Stimulated activated CD8-positive, alpha-beta memory T cell treated with anti-CD3 and anti-CD28 coated beads, Interleukin-7, amount 100 ng/mL, for 1 hour (primary cell): Measurements from ENCODE around the gene RHOB.

Experiments used
- DNase-seq, 2 donors: peaks; one replicate each; pipeline ENCODE4 v3.0.0-alpha.2; 2020; ENCODE audit warnings: low read depth in 2 of 2

RHOB gene

GRCh38 chr2:20438334-20439192, 8.3 kb upstream of the RHOB start:
- DNase-seq = no peak

GRCh38 chr2:20439193-20439475, 7.7 kb upstream of the RHOB start:
- no peak for DNase-seq

GRCh38 chr2:20439503-20439902, 7.4 kb upstream of the RHOB start:
- no peak for DNase-seq

DNA sequence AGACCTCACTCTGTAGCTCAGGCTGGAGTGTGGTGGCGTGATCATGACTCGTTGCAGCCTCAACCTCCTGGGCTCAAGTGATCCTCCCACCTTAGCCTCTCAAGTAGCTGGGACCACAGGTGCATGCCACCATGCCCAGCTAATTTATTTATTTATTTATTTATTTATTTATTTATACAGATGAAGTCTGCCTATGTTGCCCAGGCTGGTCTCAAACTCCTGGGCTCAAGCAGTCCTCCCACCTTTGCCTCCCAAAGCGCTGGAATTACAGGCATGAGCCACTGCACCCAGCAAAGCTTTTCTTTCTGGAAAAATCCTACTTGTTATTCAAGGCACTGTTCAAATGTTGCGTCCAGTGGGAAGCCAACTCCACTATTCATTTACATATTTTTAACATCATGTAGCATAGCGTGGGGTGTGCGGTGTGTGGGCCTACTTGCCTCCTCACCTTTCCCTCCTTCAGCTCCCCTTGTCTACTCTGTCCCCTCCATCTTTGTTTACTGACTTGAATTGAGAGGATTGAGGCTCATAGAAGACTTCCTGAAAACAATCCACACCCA, 6.8 kb upstream of the RHOB start:
- DNase-seq = no peak

- DNase-seq = no peak
Measured at GRCh38 chr2:20443276-20443920, 3.5 kb upstream of the RHOB start.

GRCh38 chr2:20444101-20444992, 2.5 kb upstream of the RHOB start:
- DNase-seq = no peak

DNA sequence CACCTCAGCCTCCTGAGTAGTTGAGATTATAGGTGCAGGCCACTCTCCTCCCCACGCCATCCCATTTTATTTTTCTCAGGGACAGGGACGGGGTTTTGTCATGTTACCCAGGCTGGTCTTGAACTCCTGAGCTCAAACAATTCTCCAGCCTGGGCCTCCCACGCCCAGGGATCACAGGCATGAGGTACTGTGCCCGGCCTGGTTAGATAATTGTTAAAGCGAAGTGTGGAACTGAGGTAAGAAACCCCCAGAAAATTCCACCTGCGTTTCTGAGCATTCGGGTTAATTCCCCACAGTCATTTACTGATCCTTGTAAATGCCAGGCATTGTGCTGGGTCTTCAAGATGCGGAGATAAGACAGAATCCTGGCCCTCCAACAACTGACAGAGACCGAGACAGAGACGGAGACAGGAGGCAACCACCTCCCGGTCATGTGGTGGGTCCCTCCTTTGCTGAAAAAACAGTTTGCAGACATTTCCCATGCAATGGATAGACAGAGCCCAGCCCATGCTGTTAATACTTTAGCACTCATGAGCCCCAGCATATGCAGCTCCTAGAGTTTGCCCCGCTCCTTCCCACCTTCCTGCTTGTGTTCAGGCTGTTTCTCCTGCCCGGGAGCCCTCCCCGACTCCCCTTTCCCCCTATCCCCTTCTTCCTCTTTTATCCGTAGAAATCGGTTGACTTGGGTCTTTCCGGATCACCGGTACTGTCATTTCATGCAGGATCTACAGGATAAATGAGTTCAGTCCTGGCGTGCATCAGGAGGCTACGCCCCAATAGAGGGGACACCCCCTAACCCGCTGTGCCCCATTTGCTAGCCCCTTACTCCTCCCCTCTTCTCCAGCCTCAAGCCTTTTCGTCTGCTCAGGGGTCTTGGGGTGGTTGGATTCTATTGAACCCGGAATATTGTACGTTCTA, 1.6 kb upstream of the RHOB start:
- DNase-seq = no peak

- no peak for DNase-seq
Measured at GRCh38 chr2:20446255-20446916, 488 bp upstream of the RHOB start.

DNA sequence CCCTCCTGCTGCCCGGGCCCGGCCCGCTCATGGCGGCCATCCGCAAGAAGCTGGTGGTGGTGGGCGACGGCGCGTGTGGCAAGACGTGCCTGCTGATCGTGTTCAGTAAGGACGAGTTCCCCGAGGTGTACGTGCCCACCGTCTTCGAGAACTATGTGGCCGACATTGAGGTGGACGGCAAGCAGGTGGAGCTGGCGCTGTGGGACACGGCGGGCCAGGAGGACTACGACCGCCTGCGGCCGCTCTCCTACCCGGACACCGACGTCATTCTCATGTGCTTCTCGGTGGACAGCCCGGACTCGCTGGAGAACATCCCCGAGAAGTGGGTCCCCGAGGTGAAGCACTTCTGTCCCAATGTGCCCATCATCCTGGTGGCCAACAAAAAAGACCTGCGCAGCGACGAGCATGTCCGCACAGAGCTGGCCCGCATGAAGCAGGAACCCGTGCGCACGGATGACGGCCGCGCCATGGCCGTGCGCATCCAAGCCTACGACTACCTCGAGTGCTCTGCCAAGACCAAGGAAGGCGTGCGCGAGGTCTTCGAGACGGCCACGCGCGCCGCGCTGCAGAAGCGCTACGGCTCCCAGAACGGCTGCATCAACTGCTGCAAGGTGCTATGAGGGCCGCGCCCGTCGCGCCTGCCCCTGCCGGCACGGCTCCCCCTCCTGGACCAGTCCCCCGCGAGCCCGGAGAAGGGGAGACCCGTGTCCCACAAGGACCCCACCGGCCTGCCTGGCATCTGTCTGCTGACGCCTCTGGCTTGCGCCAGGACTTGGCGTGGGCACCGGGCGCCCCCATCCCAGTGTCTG, 767 bp downstream of the RHOB start:
- no peak for DNase-seq

GRCh38 chr2:20448246-20448976, 1.5 kb downstream of the RHOB start:
- no peak for DNase-seq

DNA sequence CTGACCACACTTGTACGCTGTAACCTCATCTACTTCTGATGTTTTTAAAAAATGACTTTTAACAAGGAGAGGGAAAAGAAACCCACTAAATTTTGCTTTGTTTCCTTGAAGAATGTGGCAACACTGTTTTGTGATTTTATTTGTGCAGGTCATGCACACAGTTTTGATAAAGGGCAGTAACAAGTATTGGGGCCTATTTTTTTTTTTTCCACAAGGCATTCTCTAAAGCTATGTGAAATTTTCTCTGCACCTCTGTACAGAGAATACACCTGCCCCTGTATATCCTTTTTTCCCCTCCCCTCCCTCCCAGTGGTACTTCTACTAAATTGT, 2.1 kb downstream of the RHOB start:
- no peak for DNase-seq

DNA sequence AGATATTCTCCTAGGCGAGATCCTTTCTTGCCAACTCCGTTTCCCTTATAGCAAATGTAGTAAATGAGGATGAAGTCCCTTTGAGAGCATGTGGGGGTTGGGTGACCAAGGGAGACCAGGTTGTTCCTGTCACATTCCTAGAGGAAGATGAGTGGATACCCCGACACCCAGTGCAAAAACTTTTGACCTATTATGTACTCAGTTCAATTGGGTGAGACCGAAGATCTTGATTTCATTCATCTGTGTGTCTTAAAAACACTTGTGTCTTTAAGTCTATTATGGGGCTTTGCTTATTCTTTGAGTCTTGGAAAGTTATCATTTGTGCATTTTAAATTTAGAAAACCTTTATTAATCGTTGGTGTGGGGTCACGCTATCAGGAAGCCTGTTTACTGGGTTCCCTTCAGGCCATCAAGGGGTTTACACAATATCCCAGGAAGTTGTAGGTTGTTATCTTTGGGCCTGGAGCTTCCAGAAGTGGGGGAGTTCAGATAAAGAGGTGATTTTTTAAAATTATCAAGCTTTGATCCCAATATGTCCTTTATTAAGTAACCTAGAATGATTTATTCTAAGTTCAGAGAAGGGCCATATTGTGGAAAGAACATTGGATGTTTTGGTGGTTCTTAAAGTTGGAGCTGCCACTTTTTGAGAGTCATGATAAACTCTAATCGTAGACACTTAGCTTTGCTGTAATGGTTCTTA, 2.8 kb downstream of the RHOB start:
- DNase-seq = no peak

DNA sequence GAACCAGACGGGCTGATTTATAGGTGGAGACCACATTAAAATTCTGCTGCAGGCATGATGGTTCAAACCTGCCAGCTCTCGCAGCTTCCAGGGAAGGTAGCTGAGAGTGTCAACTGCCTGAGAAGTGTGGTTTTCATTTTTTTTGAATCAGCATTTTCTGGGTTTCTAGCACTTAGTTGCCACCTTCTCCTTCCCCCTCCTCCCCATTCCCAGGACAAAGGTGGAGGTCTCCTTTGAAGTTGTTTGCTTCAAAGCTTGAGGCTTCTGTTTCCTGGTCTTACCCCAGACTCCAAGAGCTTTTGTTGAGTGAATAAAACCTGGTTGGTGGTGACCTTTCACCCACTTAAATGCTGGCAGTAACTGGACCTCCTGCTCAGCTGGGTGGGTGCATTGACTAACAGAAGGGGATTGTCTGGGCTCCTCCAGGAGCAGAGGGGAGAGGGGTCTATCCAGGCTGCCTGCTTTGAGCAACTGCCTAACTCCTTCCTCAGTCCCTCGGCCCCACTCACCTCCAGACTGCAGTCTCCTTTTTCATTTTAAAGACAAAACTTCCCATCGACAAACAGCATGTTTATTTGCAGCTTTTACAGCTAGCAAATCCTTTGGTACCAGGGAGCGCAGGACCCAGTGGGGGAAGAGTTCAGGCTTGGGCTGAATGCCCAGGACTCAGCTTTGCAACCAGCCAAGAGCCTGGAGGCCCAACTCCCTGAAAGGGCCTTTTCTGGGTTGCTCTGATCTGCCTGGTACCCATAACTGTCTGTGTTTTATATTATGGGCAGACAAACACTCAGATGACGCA, 3.5 kb downstream of the RHOB start:
- no peak for DNase-seq

GRCh38 chr2:20451000-20451290, 4.1 kb downstream of the RHOB start:
- DNase-seq = no peak

GRCh38 chr2:20451341-20451740, 4.5 kb downstream of the RHOB start:
- DNase-seq = no peak

DNA sequence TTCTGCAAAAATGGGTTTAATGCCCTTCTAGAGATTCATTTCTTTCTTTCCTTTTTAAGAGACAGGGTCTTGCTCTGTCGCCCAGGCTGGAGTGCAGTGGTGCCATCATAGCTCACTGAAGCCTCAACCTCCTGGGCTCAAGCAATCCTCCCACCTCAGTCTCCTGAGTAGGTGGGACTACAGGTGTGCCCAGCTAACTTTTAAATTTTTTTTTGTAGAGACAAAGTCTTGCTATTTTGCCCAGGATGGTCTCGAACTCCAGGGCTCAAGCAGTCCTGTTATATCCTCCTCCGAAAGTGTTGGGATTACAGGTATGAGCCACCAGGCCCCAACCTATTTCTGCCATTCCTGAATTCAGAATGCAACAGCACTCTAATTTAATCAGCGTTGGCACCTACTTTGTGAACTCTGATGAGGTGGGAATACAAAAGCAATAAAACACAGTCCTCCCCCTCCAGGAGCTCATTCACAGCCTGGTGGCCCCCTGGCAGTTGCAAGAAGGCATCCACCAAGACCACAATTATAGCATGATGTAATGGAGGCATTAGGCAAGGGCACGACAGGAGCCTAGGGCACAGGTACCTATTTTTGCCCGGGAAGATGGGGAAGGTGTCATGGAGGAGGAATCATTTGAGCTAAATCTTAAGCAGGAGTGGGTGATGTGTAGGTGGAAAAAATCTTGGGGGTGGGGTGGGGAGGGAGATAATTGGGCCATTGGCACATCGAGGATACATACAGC, 5.1 kb downstream of the RHOB start:
- DNase-seq = no peak

- no peak for DNase-seq
Measured at GRCh38 chr2:20452551-20452950, 5.7 kb downstream of the RHOB start.
